Measurements from ENCODE around the gene PRIM2.
"Not testable (repeated sequence)": the region's sequence is repeated elsewhere in the genome, so short reads cannot be mapped to it uniquely, and the experiment has no call there.

Gene PRIM2

DNA sequence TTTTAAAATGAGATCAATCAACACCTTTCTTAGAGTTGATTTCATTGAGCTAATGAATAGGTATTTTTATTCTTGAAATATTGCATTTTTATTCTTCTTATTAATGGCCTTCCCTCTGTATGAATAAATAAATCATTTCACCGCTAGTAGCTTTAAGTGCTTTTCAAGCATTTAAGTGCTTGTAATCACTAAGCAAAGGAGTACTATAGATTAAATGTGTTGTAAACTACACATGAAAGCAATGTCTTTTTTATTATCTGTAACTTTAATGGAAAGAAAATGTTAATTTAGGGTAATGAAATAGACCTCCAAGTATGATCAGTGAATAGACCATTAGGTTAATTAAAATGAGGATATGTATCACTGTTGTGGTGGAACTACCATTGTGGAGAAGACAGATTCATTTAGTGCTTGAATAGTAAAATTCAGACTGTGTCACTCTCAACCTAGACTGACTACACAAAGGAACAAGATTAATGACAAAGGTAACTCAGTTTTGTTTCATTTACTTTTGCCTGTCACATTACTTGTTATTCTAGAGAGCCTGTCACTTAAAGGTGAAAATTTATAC, 132.2 kb downstream of the PRIM2 start:
- H3K27me3 ChIP-seq; H3K9me3 ChIP-seq; H3K27ac ChIP-seq; H3K4me1 ChIP-seq (ENCODE audit: control insufficient read depth in 1 of 2, insufficient read depth in 1 of 2, low read depth in 1 of 2, low read length in 1 of 2); H3K4me3 ChIP-seq (ENCODE audit: low read depth in 1 of 2, low read length in 1 of 2); H3K36me3 ChIP-seq: not testable (repeated sequence)

DNA sequence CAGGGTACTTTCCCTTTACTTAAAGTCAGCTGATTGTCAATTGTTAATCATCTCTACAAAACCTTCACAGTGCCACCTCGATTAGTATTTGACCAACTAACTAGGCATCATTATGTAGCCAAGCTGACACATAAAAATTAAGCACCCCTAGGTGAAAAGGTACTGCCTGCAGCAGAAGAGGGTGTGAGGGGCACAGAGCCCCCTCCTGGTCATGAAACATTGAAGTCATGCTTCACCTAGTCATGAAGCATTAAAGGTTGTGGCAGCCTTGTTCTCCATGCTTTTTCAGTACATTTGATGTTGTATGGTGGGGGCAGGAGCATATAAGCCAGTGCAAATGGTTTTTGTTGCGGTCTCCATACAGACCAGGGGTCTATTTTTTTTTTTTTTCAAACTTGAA, 142.4 kb downstream of the PRIM2 start:
- not testable (repeated sequence) for H3K4me3 ChIP-seq (ENCODE audit: low read depth in 1 of 2, low read length in 1 of 2); H3K27me3 ChIP-seq; H3K9me3 ChIP-seq; H3K4me1 ChIP-seq (ENCODE audit: control insufficient read depth in 1 of 2, insufficient read depth in 1 of 2, low read depth in 1 of 2, low read length in 1 of 2); H3K36me3 ChIP-seq; H3K27ac ChIP-seq

DNA sequence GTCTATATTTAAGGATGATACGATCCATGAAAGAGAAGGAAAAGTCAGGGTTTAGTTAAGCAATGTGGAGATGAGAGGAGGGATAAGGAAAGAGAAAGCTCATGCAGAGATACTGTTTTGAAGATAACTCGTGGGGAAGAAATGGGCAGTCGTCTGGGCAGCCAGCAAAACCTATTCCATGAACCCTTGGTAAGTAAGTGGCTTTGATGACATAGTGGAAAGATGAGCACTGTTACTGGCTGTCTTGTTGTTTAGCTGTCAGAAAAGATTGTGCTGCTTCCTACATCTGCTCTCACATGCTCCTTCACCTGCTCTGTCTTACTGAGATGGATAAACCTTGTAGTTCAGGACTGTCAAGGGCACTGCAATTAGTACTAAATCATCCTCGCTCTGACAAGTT, 143.6 kb downstream of the PRIM2 start:
- not testable (repeated sequence) for H3K36me3 ChIP-seq; H3K9me3 ChIP-seq; H3K4me1 ChIP-seq (ENCODE audit: control insufficient read depth in 1 of 2, insufficient read depth in 1 of 2, low read depth in 1 of 2, low read length in 1 of 2); H3K4me3 ChIP-seq (ENCODE audit: low read depth in 1 of 2, low read length in 1 of 2); H3K27me3 ChIP-seq; H3K27ac ChIP-seq

DNA sequence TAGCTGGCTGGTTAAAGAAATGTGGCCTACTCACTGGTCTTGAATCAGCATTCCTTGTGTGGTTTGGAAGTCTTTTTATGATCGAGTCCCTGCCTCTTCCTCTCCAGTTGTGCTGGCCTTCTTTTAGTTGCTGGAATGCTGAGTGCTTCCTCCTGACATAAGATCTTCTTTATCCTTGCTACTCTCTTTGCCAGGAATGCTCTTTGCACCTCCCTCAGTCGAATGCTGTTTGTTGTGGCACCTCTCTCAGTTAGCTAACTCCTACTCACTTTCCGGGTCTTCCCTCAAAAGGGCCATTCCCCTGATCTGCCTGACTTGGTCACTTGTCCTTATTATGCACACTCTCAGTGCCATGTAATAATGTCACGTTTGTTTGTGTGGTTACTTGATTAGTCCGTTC, 146.4 kb downstream of the PRIM2 start:
- not testable (repeated sequence) for H3K4me1 ChIP-seq (ENCODE audit: control insufficient read depth in 1 of 2, insufficient read depth in 1 of 2, low read depth in 1 of 2, low read length in 1 of 2); H3K27me3 ChIP-seq; H3K9me3 ChIP-seq; H3K4me3 ChIP-seq (ENCODE audit: low read depth in 1 of 2, low read length in 1 of 2); H3K27ac ChIP-seq; H3K36me3 ChIP-seq

DNA sequence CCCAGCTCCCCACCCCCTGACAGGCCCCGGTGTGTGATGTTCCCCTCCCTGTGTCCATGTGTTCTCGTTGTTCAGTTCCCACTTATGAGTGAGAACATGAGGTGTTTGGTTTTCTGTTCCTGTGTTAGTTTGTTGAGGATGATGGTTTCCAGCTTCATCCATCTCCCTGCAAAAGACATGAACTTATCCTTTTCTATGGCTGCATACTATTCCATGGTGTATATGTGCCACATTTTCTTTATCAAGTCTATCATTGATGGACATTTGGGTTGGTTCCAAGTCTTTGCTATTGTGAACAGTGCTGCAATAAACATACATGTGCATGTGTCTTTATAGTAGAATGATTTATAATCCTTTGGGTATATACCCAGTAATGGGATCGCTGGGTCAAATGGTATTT, 148.5 kb downstream of the PRIM2 start:
- not testable (repeated sequence) for H3K27me3 ChIP-seq; H3K9me3 ChIP-seq; H3K36me3 ChIP-seq; H3K4me1 ChIP-seq (ENCODE audit: control insufficient read depth in 1 of 2, insufficient read depth in 1 of 2, low read depth in 1 of 2, low read length in 1 of 2); H3K27ac ChIP-seq; H3K4me3 ChIP-seq (ENCODE audit: low read depth in 1 of 2, low read length in 1 of 2)

DNA sequence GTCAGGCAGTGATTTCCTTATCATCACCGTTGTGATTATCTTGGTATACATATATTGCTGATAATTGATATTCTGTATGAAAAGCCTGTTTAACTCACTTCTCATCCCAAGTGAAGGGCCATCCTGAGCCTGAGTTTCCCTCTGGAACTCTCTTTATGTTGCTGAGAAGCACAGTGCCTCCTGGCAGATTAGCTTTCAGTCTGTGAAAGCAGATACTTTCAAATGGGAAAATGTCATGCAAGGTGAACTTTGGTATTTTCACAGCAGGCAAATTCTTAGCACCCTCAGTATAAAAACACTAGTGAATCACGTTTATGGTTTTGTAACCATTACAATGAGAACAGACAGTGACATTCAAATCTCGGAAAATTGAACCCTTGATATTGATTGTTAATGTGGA, 151.6 kb downstream of the PRIM2 start:
- Histone ChIP-seq H3K4me1 (ENCODE audit: control insufficient read depth in 1 of 2, insufficient read depth in 1 of 2, low read depth in 1 of 2, low read length in 1 of 2) (no peaks in the 10 kb centered on the region), H3K9me3 (no peaks in the 10 kb centered on the region), H3K27me3 (no peaks in the 10 kb centered on the region), H3K27ac (no peak overlapping the region), H3K36me3 (no peaks in the 10 kb centered on the region), H3K4me3 (ENCODE audit: low read depth in 1 of 2, low read length in 1 of 2) (no peak overlapping the region)
- TF ChIP-seq, protein P1, sequence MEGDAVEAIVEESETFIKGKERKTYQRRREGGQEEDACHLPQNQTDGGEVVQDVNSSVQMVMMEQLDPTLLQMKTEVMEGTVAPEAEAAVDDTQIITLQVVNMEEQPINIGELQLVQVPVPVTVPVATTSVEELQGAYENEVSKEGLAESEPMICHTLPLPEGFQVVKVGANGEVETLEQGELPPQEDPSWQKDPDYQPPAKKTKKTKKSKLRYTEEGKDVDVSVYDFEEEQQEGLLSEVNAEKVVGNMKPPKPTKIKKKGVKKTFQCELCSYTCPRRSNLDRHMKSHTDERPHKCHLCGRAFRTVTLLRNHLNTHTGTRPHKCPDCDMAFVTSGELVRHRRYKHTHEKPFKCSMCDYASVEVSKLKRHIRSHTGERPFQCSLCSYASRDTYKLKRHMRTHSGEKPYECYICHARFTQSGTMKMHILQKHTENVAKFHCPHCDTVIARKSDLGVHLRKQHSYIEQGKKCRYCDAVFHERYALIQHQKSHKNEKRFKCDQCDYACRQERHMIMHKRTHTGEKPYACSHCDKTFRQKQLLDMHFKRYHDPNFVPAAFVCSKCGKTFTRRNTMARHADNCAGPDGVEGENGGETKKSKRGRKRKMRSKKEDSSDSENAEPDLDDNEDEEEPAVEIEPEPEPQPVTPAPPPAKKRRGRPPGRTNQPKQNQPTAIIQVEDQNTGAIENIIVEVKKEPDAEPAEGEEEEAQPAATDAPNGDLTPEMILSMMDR (IDR thresholded peaks at IDR 0.05), result no peak

DNA sequence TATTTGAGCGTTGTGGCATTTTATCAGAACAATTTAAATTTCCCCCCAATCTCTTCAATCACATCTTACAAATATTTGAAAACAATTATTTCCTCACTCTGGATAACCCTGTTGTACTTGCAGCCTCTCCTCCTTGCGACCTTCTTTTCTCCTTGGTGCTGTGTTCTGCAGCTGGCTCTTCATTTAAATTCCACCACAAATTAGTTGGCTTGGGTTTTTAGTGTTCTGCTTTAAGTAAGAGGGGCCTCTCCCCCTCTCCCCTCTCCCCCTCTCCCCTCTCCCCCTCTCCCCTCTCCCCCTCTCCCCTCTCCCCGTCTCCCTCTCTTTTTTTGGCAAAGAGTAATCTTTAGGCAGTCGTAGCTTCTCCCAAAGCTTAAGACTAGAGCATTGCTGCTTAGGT, 152.7 kb downstream of the PRIM2 start:
- not testable (repeated sequence) for H3K27ac ChIP-seq; H3K36me3 ChIP-seq; H3K9me3 ChIP-seq; H3K27me3 ChIP-seq; H3K4me1 ChIP-seq (ENCODE audit: control insufficient read depth in 1 of 2, insufficient read depth in 1 of 2, low read depth in 1 of 2, low read length in 1 of 2); H3K4me3 ChIP-seq (ENCODE audit: low read depth in 1 of 2, low read length in 1 of 2)

DNA sequence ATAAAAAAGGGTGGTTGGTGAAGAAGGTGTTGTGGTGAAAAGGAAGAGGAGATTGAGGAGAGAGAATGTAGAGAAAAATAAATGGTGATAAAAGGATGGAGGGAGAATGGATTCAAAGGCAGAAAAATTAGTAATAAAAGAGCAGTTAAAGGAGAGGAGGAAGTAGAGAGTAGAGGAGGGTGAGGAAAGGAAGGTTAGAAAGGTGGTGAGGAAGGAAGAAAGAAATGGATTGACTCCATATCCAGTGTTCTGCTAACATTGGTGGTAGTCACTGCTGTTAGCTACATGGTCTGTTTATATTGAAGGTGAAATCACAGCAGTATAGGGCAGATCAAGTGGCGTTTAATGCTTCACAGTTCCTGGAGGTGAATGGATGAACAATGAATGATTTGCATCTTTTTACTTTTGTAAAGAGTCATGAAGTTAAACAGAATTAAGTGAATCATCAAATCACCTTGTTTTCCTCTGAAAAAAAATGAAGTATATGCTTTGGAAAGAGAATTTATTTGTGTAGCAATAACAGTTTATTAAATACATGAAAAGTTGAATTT, 154.0 kb downstream of the PRIM2 start:
- not testable (repeated sequence) for H3K27ac ChIP-seq; H3K9me3 ChIP-seq; H3K4me1 ChIP-seq (ENCODE audit: control insufficient read depth in 1 of 2, insufficient read depth in 1 of 2, low read depth in 1 of 2, low read length in 1 of 2); H3K4me3 ChIP-seq (ENCODE audit: low read depth in 1 of 2, low read length in 1 of 2); H3K36me3 ChIP-seq; H3K27me3 ChIP-seq

DNA sequence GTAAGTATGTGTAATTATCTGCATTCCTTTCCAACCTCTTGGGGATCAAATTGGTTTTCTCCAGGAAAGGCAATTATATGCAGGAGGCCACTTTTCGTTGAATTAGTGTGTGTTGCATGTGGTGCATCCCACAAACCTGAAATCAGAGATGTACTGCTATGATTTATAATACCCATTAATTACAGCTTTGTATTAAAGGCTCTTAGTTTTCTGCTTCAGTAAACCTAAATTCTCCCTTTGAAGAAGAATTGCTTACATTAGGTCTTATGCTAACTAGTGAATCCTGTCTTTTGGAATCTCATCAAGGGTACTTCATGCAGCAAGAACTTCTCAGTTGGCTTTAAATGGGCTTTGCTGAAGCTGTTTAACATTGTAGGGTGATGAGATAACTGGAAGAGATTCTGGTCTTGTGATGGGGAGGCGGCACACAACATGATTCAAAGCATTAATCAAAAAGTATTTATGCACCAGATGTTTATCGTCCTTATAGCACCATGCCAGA, 155.5 kb downstream of the PRIM2 start:
- not testable (repeated sequence) for H3K36me3 ChIP-seq; H3K27me3 ChIP-seq; H3K27ac ChIP-seq; H3K4me3 ChIP-seq (ENCODE audit: low read depth in 1 of 2, low read length in 1 of 2); H3K9me3 ChIP-seq; H3K4me1 ChIP-seq (ENCODE audit: control insufficient read depth in 1 of 2, insufficient read depth in 1 of 2, low read depth in 1 of 2, low read length in 1 of 2)

DNA sequence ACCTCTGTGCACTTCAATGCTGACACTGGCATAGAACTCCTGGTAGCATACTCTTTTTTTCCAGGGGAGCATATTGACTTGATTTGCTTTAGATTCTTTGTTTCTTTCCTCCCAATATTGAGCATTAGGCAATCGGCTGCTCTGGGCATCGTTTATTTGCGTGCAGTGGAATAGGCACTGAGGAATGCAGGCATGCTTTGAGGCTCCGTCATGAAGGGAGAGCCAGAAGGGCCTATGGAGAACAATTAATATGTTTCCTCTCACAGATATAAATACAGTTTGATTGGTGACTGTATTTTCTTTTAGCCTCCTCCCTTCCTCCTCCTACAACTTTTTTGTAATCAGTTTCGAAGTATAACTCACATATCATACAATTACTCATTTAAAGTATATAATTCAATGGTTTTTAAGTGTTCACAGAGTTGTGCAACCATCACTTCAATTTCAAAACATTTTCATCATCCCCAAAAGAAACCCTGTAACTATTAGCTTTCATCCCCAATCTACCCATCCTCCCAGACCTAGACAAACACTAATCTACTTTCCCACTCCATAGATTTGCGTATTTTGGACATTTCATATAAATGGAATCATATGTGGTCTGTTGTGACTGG, 157.5 kb downstream of the PRIM2 start:
- H3K4me1 ChIP-seq (ENCODE audit: control insufficient read depth in 1 of 2, insufficient read depth in 1 of 2, low read depth in 1 of 2, low read length in 1 of 2); H3K36me3 ChIP-seq; H3K9me3 ChIP-seq; H3K27ac ChIP-seq; H3K27me3 ChIP-seq; H3K4me3 ChIP-seq (ENCODE audit: low read depth in 1 of 2, low read length in 1 of 2): not testable (repeated sequence)

DNA sequence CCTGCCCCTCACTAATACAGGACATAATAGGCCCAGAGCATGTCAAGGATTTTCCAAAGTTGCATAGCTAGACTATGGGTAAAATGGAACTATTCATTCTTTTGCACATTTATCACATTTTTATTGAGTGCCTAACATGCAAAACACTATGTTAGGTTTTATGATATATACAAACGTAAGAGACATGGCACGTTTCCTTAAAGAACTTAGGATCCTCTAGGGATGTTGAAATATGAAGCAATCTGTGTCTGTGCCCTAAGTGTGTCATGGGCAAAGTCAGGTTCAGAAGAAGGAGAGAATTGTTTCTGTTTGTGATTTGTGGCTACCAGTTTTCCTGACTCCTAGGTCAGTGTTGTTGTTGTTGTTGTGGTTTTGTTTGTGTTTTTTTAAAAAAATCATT, 158.2 kb downstream of the PRIM2 start:
- H3K9me3 ChIP-seq; H3K4me1 ChIP-seq (ENCODE audit: control insufficient read depth in 1 of 2, insufficient read depth in 1 of 2, low read depth in 1 of 2, low read length in 1 of 2); H3K27ac ChIP-seq; H3K36me3 ChIP-seq; H3K4me3 ChIP-seq (ENCODE audit: low read depth in 1 of 2, low read length in 1 of 2); H3K27me3 ChIP-seq: not testable (repeated sequence)

DNA sequence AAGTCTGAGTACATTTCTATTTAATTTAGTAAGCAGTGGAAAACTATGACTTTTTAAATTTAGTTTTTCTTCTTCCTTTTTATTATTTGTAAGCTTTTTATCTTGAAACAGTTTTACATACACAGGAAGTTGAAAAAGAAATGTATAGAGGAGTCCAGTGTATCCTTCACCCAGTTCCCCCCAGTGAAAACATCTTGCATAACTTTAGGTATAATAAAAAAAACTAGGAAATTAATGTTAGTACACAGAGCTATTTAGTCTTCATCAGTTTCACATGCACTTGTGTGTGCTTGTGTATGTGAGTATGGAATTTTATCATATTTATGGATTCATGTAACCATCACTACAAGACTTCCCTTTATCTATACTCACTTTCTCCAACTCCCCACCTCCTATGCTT, 162.8 kb downstream of the PRIM2 start:
- H3K36me3 ChIP-seq; H3K4me1 ChIP-seq (ENCODE audit: control insufficient read depth in 1 of 2, insufficient read depth in 1 of 2, low read depth in 1 of 2, low read length in 1 of 2); H3K4me3 ChIP-seq (ENCODE audit: low read depth in 1 of 2, low read length in 1 of 2); H3K9me3 ChIP-seq; H3K27ac ChIP-seq; H3K27me3 ChIP-seq: not testable (repeated sequence)

DNA sequence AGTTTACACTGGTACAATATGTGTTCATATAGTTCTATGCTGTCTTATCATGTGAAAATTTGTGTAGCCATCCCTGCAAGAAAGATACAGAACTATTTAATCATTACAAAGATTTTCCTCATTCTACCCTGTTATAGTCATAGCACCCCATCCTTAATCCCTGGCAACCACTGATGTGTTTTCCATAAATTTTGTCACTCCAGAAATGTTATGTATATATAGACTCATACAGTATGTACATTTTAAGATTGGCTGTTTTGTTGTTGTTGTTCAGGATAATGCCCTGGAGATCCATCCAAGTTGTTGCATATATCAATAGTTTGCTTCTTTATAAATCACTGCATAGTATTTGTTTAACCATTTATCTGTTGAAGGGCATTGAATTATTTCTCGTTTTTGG, 163.7 kb downstream of the PRIM2 start:
- not testable (repeated sequence) for H3K9me3 ChIP-seq; H3K36me3 ChIP-seq; H3K4me1 ChIP-seq (ENCODE audit: control insufficient read depth in 1 of 2, insufficient read depth in 1 of 2, low read depth in 1 of 2, low read length in 1 of 2); H3K4me3 ChIP-seq (ENCODE audit: low read depth in 1 of 2, low read length in 1 of 2); H3K27me3 ChIP-seq; H3K27ac ChIP-seq
